Measurements from ENCODE around the gene HIVEP1.

HIVEP1 gene

GRCh38 chr6:12010635-12011275 lies 1.4 kb upstream of the HIVEP1 start (continued):
- TF ChIP-seq ZNF398 (tag by site-specific recombination; IDR thresholded peaks at IDR 0.05) (peak; percentile 48), ZNF366 (tag by site-specific recombination; conservative IDR thresholded peaks at IDR 0.05) (0 out of 2 replicates have a peak, but pooled peaks have one; percentile 14), SP2 (tag by site-specific recombination; IDR thresholded peaks at IDR 0.05) (no peak), SP7 (tag by site-specific recombination; IDR thresholded peaks at IDR 0.05) (peak; percentile 7; the same call in 1 of the 2 replicates), ZNF19 (tag by site-specific recombination; IDR thresholded peaks at IDR 0.05; ENCODE audit: low read depth) (no peak), ZNF292 (tag by site-specific recombination; IDR thresholded peaks at IDR 0.05; ENCODE audit: borderline replicate concordance, low read depth) (no peak), ZBTB7A (tag by site-specific recombination; IDR thresholded peaks at IDR 0.05; ENCODE audit: low read depth) (peak; percentile 59; the same call in 1 of the 2 replicates), ZNF596 (tag by site-specific recombination; IDR thresholded peaks at IDR 0.05) (peak; percentile 62; the same call in 1 of the 2 replicates), PRDM6 (tag by site-specific recombination; IDR thresholded peaks at IDR 0.05) (peak; percentile 81), ZBTB17 (tag by site-specific recombination; IDR thresholded peaks at IDR 0.05) (peak; percentile 47), ZNF777 (tag by site-specific recombination; IDR thresholded peaks at IDR 0.05; ENCODE audit: borderline replicate concordance) (no peak), ZXDB (tag by site-specific recombination; IDR thresholded peaks at IDR 0.05) (peak; percentile 51), PRDM4 (tag by site-specific recombination; IDR thresholded peaks at IDR 0.05) (peak; percentile 72; the same call in 1 of the 2 replicates), ZNF555 (tag by site-specific recombination; conservative IDR thresholded peaks at IDR 0.05) (no peak), ZFP3 (tag by site-specific recombination; IDR thresholded peaks at IDR 0.05; ENCODE audit: low read depth) (no peak), KLF8 (tag by site-specific recombination; IDR thresholded peaks at IDR 0.05) (peak; percentile 17; the same call in 1 of the 2 replicates), SCRT2 (tag by site-specific recombination; IDR thresholded peaks at IDR 0.05) (0 out of 2 replicates have a peak, but pooled peaks have one; percentile 43), ZNF24 (tag by site-specific recombination; IDR thresholded peaks at IDR 0.05) (no peak; the same call in 1 of the 2 replicates), PRDM1 (tag by site-specific recombination; IDR thresholded peaks at IDR 0.05) (peak; percentile 94), ZBTB26 (tag by site-specific recombination; optimal IDR thresholded peaks at IDR 0.05) (peak; percentile 27), ZNF670 (tag by site-specific recombination; IDR thresholded peaks at IDR 0.05; ENCODE audit: low read depth) (no peak), ZSCAN18 (tag by site-specific recombination; IDR thresholded peaks at IDR 0.05) (no peak), BCL11B (tag by site-specific recombination; IDR thresholded peaks at IDR 0.05; ENCODE audit: low read depth) (0 out of 2 replicates have a peak, but pooled peaks have one; percentile 17), ZNF341 (tag by site-specific recombination; IDR thresholded peaks at IDR 0.05; ENCODE audit: low read depth) (peak; percentile 76), AEBP2 (tag by site-specific recombination; IDR thresholded peaks at IDR 0.05; ENCODE audit: borderline replicate concordance) (no peak), WT1 (tag by site-specific recombination; IDR thresholded peaks at IDR 0.05) (peak; percentile 40; the same call in 1 of the 2 replicates), KLF10 (tag by site-specific recombination; IDR thresholded peaks at IDR 0.05) (no peak)

Measured in HEK293 (cell line).